ENCODE measurements around the gene FAM83F.

GRCh38 chr22:40024201-40025061 lies 29.7 kb downstream of the FAM83F start:
- TF ChIP-seq CTCF (IDR thresholded peaks at IDR 0.05) (peak; percentile 77 to 89 (median 85)), POLR2A (IDR thresholded peaks at IDR 0.05) (no peak)
